SU-DHL-6 (cell line): ENCODE results near the gene TREM1.

Experiments used
- H2AFZ ChIP-seq: fragments of 200-600 bp; sonication (generic); 2 replicates; pipeline ENCODE4 v1.6.1; 2014; ENCODE audit warnings: low read depth, mild to moderate bottlenecking, moderate library complexity, mixed read lengths, antibody characterized with exemption, low read length; ENCODE audit not compliant: severe bottlenecking
- H3F3A ChIP-seq: fragments of 200-600 bp; shearing (Covaris generic); 2 replicates; pipeline ENCODE4 v1.6.0; 2016; ENCODE audit warnings: antibody characterized with exemption, mild to moderate bottlenecking; ENCODE audit not compliant: insufficient read depth
- H3K27ac ChIP-seq: fragments of 200-600 bp; sonication (generic); 2 replicates; pipeline ENCODE4 v1.5.1; 2016; ENCODE audit warnings: low read depth, mild to moderate bottlenecking, low read length, moderate library complexity, mixed read lengths
- H3K27me3 ChIP-seq: fragments of 200-600 bp; sonication (generic), shearing (Covaris generic); 2 replicates; pipeline ENCODE4 v1.6.0; 2014; ENCODE audit warnings: mild to moderate bottlenecking, low read length
- H3K36me3 ChIP-seq: fragments of 200-600 bp; sonication (generic); 2 replicates; pipeline ENCODE4 v1.6.1; 2014; ENCODE audit warnings: mild to moderate bottlenecking, low read length, mixed read lengths
- H3K4me2 ChIP-seq: fragments of 300-600, 200-600 bp; shearing (Covaris generic), sonication (generic); 2 replicates; pipeline ENCODE4 v1.6.0; 2014; ENCODE audit warnings: low read length, low read depth, mild to moderate bottlenecking; ENCODE audit not compliant: poor library complexity, severe bottlenecking
- H3K4me3 ChIP-seq: fragments of 200-600 bp; sonication (generic); 2 replicates; pipeline ENCODE4 v1.5.1; 2014; ENCODE audit warnings: antibody characterized with exemption, low read length, mild to moderate bottlenecking, mixed read lengths; ENCODE audit not compliant: insufficient read depth, poor library complexity, severe bottlenecking
- H3K79me2 ChIP-seq: fragments of 200-600 bp; sonication (generic); 2 replicates; pipeline ENCODE4 v1.6.1; 2014; ENCODE audit warnings: mild to moderate bottlenecking, low read length, moderate library complexity; ENCODE audit not compliant: insufficient read depth
- H3K9ac ChIP-seq: fragments of 200-600 bp; sonication (generic); 2 replicates; pipeline ENCODE4 v1.7.0; 2014; ENCODE audit warnings: mild to moderate bottlenecking, low read length
- H3K9me2 ChIP-seq: fragments of 200-600 bp; sonication (generic); replicated peaks from 2 replicates; pipeline ENCODE4 v1.6.1; 2014; ENCODE audit warnings: low read length; ENCODE audit not compliant: insufficient read depth
- H3K9me3 ChIP-seq: fragments of 200-600 bp; sonication (generic); 2 replicates; pipeline ENCODE4 v1.6.1; 2014; ENCODE audit warnings: low read length, mixed read lengths; ENCODE audit not compliant: insufficient read depth
- H4K20me1 ChIP-seq: fragments of 200-600 bp; sonication (generic); 2 replicates; pipeline ENCODE4 v1.6.1; 2014; ENCODE audit warnings: low read depth, mild to moderate bottlenecking, antibody characterized with exemption, low read length, moderate library complexity, mixed read lengths
- CTCF ChIP-seq: fragments of 200-600 bp; sonication (generic); IDR thresholded peaks from one replicate; pipeline ENCODE4 v1.5.1; 2017; ENCODE audit warnings: antibody characterized with exemption, mild to moderate bottlenecking, low read length, moderate library complexity; ENCODE audit not compliant: insufficient read depth, poor library complexity, severe bottlenecking
- EZH2phosphoT487 ChIP-seq: fragments of 200-600 bp; sonication (generic), shearing (Covaris generic); conservative IDR thresholded peaks from 2 replicates; pipeline ENCODE4 v1.6.1; 2018; ENCODE audit warnings: mild to moderate bottlenecking, antibody characterized with exemption, low read length, moderate library complexity, mixed read lengths

TREM1 gene

GRCh38 chr6:41239467-41240159 is 46.9 kb downstream of the TREM1 start:
- no peak for TF ChIP-seq CTCF
- TF ChIP-seq EZH2phosphoT487: no peak
- no peak overlapping the region for H3K4me3 ChIP-seq
- H3K27me3 ChIP-seq: 0 out of 2 replicates have a peak, but pooled peaks cover 2% of the 10 kb centered on the region

GRCh38 chr6:41237128-41237527 is 49.4 kb downstream of the TREM1 start:
- H2AFZ ChIP-seq: no peak overlapping the region
- H3K4me2 ChIP-seq: no peak overlapping the region
- H3K9ac ChIP-seq: no peak overlapping the region
- no peaks in the 10 kb centered on the region for H3K79me2 ChIP-seq
- H3K9me2 ChIP-seq: no peaks in the 10 kb centered on the region
- no peak overlapping the region for H3K4me3 ChIP-seq
- TF ChIP-seq EZH2phosphoT487: no peak
- no peak for TF ChIP-seq CTCF
- H3F3A ChIP-seq: no peaks in the 10 kb centered on the region
- 0 out of 2 replicates have a peak, but pooled peaks cover 2% of the 10 kb centered on the region for H3K27me3 ChIP-seq
- H3K9me3 ChIP-seq: no peaks in the 10 kb centered on the region
- H3K27ac ChIP-seq: no peak overlapping the region
- H3K36me3 ChIP-seq: no peaks in the 10 kb centered on the region
- H4K20me1 ChIP-seq: no peaks in the 10 kb centered on the region

More at GRCh38 chr6:41239467-41240159, 46.9 kb downstream of the TREM1 start:
- H3K9ac ChIP-seq: no peak overlapping the region
- no peaks in the 10 kb centered on the region for H3K9me2 ChIP-seq
- no peak overlapping the region for H2AFZ ChIP-seq
- no peaks in the 10 kb centered on the region for H3K79me2 ChIP-seq
- H3K36me3 ChIP-seq: no peaks in the 10 kb centered on the region
- no peaks in the 10 kb centered on the region for H3F3A ChIP-seq
- no peaks in the 10 kb centered on the region for H3K9me3 ChIP-seq
- H4K20me1 ChIP-seq: no peaks in the 10 kb centered on the region
- H3K4me2 ChIP-seq: no peak overlapping the region
- H3K27ac ChIP-seq: no peak overlapping the region

GRCh38 chr6:41236276-41236675 is 50.2 kb downstream of the TREM1 start:
- Histone ChIP-seq H3K36me3 (no peaks in the 10 kb centered on the region), H3F3A (no peaks in the 10 kb centered on the region)

More at GRCh38 chr6:41236276-41236675, 50.2 kb downstream of the TREM1 start:
- no peak overlapping the region for H3K9ac ChIP-seq
- no peaks in the 10 kb centered on the region for H4K20me1 ChIP-seq
- no peak overlapping the region for H3K4me2 ChIP-seq
- no peaks in the 10 kb centered on the region for H3K79me2 ChIP-seq
- no peak overlapping the region for H2AFZ ChIP-seq
- H3K4me3 ChIP-seq: no peak overlapping the region
- H3K9me2 ChIP-seq: no peaks in the 10 kb centered on the region
- TF ChIP-seq CTCF (no peak), EZH2phosphoT487 (no peak)
- H3K27me3 ChIP-seq: 0 out of 2 replicates have a peak, but pooled peaks cover 2% of the 10 kb centered on the region
- no peak overlapping the region for H3K27ac ChIP-seq
- H3K9me3 ChIP-seq: no peaks in the 10 kb centered on the region
